SK-N-SH treated with all-trans-retinoic acid at 6 μM for 48 hours (cell line): Measurements from ENCODE around the gene NFXL1.
A peak's percentile ranks its signal among the peaks of the same experiment; 100 is the strongest.

Experiments used
- ATAC-seq: fragments of 200-7000 bp; cut with Tn5 transposase; 3 replicates; pipeline ENCODE4 v1.9.1; 2020; ENCODE audit warnings: mild to moderate bottlenecking, moderate library complexity
- ARNTL ChIP-seq: fragments of 450-650 bp; formaldehyde crosslinking; IDR thresholded peaks from 2 replicates; pipeline ENCODE4 v1.5.0; 2020; ENCODE audit warnings: low read depth, mild to moderate bottlenecking, moderate library complexity, borderline replicate concordance
- BACH2 ChIP-seq: fragments of 250-450 bp; sonication (Bioruptor Pico); IDR thresholded peaks from 2 replicates; pipeline ENCODE4 v1.9.0; 2021; ENCODE audit warnings: mild to moderate bottlenecking, borderline replicate concordance
- CREB5 ChIP-seq: fragments of 250-450 bp; sonication (Bioruptor Pico); IDR thresholded peaks from 2 replicates; pipeline ENCODE4 v1.5.1; 2020; ENCODE audit warnings: low read depth, mild to moderate bottlenecking, moderate library complexity
- CSDC2 ChIP-seq: fragments of 250-450 bp; sonication (Bioruptor Pico); IDR thresholded peaks from 2 replicates; pipeline ENCODE4 v1.5.0; 2020; ENCODE audit warnings: mild to moderate bottlenecking, moderate library complexity
- CSRNP3 ChIP-seq: fragments of 250-450 bp; sonication (Bioruptor Pico); IDR thresholded peaks from 2 replicates; pipeline ENCODE4 v1.5.1; 2021; ENCODE audit warnings: mild to moderate bottlenecking, moderate library complexity
- ESRRG ChIP-seq: fragments of 250-450 bp; sonication (Bioruptor Pico); IDR thresholded peaks from 2 replicates; pipeline ENCODE4 v1.6.1; 2021; ENCODE audit warnings: mild to moderate bottlenecking
- GLIS3 ChIP-seq: fragments of 250-450 bp; sonication (Bioruptor Pico); IDR thresholded peaks from 2 replicates; pipeline ENCODE4 v1.5.0; 2020; ENCODE audit warnings: mild to moderate bottlenecking, moderate library complexity
- ISL1 ChIP-seq: fragments of 250-450 bp; sonication (Bioruptor Pico); IDR thresholded peaks from 2 replicates; pipeline ENCODE4 v2.1.2; 2022; ENCODE audit warnings: mild to moderate bottlenecking, moderate library complexity
- OSR1 ChIP-seq: fragments of 250-450 bp; sonication (Bioruptor Pico); IDR thresholded peaks from 2 replicates; pipeline ENCODE4 v1.8.0; 2022; ENCODE audit warnings: moderate library complexity, mild to moderate bottlenecking, inconsistent platforms
- PATZ1 ChIP-seq: fragments of 250-450 bp; sonication (Bioruptor Pico); IDR thresholded peaks from 2 replicates; pipeline ENCODE4 v1.8.0; 2020; ENCODE audit warnings: mild to moderate bottlenecking, moderate library complexity, borderline replicate concordance
- POU6F1 ChIP-seq: fragments of 250-450 bp; sonication (Bioruptor Pico); IDR thresholded peaks from 2 replicates; pipeline ENCODE4 v1.8.0; 2021; ENCODE audit warnings: low read depth, mild to moderate bottlenecking, moderate library complexity, borderline replicate concordance
- PPARA ChIP-seq: fragments of 250-450 bp; sonication (Bioruptor Pico); IDR thresholded peaks from 2 replicates; pipeline ENCODE4 v1.5.0; 2020; ENCODE audit warnings: mild to moderate bottlenecking, borderline replicate concordance
- RARB ChIP-seq: fragments of 250-450 bp; sonication (Bioruptor Pico); IDR thresholded peaks from 2 replicates; pipeline ENCODE4 v1.8.0; 2021; ENCODE audit warnings: mild to moderate bottlenecking, moderate library complexity
- SNAI2 ChIP-seq: fragments of 250-450 bp; sonication (Bioruptor Pico); IDR thresholded peaks from 2 replicates; pipeline ENCODE4 v1.5.0; 2020; ENCODE audit warnings: mild to moderate bottlenecking, moderate library complexity
- TCF4 ChIP-seq: fragments of 250-450 bp; sonication (Bioruptor Pico); IDR thresholded peaks from 2 replicates; pipeline ENCODE4 v1.8.0; 2021; ENCODE audit warnings: mild to moderate bottlenecking, moderate library complexity, borderline replicate concordance
- TOX ChIP-seq: fragments of 250-450 bp; sonication (Bioruptor Pico); IDR thresholded peaks from 2 replicates; pipeline ENCODE4 v1.8.0; 2021; ENCODE audit warnings: mild to moderate bottlenecking, moderate library complexity, borderline replicate concordance
- TSHZ2 ChIP-seq: fragments of 250-450 bp; sonication (Bioruptor Pico); IDR thresholded peaks from 2 replicates; pipeline ENCODE4 v1.5.0; 2020; ENCODE audit warnings: mild to moderate bottlenecking, moderate library complexity
- ZFP3 ChIP-seq: fragments of 250-450 bp; sonication (Bioruptor Pico); IDR thresholded peaks from 2 replicates; pipeline ENCODE4 v1.5.0; 2020; ENCODE audit warnings: mild to moderate bottlenecking, moderate library complexity
- ZFP30 ChIP-seq: fragments of 450-650 bp; formaldehyde crosslinking; IDR thresholded peaks from 2 replicates; pipeline ENCODE4 v1.5.0; 2022; ENCODE audit warnings: mild to moderate bottlenecking, moderate library complexity
- ZNF565 ChIP-seq: fragments of 450-650 bp; formaldehyde crosslinking; conservative IDR thresholded peaks from 2 replicates; pipeline ENCODE4 v1.5.0; 2020; ENCODE audit warnings: low read depth, mild to moderate bottlenecking, moderate library complexity
- ZNF70 ChIP-seq: fragments of 450-650 bp; formaldehyde crosslinking; IDR thresholded peaks from 2 replicates; pipeline ENCODE4 v1.5.0; 2020; ENCODE audit warnings: mild to moderate bottlenecking, moderate library complexity
- ZNF8 ChIP-seq: fragments of 450-650 bp; formaldehyde crosslinking; IDR thresholded peaks from 2 replicates; pipeline ENCODE4 v1.5.0; 2020; ENCODE audit warnings: mild to moderate bottlenecking, moderate library complexity

NFXL1 gene

GRCh38 chr4:47829438-47829837, 84.9 kb downstream of the NFXL1 start:
- TF ChIP-seq ZNF565 (CRISPR knock-in tag) (no peak), ZNF8 (CRISPR knock-in tag) (no peak), PATZ1 (CRISPR knock-in tag) (no peak), POU6F1 (CRISPR knock-in tag) (no peak), TOX (no peak), CREB5 (CRISPR knock-in tag) (no peak), ZNF70 (CRISPR knock-in tag) (no peak), ZFP3 (CRISPR knock-in tag) (no peak), ZFP30 (no peak), TCF4 (no peak), ISL1 (CRISPR knock-in tag) (no peak), PPARA (CRISPR knock-in tag) (no peak), GLIS3 (CRISPR knock-in tag) (no peak), ARNTL (CRISPR knock-in tag) (no peak), CSRNP3 (CRISPR knock-in tag) (no peak), RARB (no peak), OSR1 (CRISPR knock-in tag) (no peak), SNAI2 (CRISPR knock-in tag) (no peak), ESRRG (no peak), BACH2 (CRISPR knock-in tag) (no peak)
- TF ChIP-seq, all 23 proteins: peak for 0
- no peak for ATAC-seq

GRCh38 chr4:47827343-47828047, 86.9 kb downstream of the NFXL1 start:
- TF ChIP-seq PATZ1 (CRISPR knock-in tag) = no peak
- TF ChIP-seq PPARA (CRISPR knock-in tag) = no peak
- TF ChIP-seq CSDC2 (CRISPR knock-in tag) = no peak
- TF ChIP-seq ZFP3 (CRISPR knock-in tag) = no peak
- TF ChIP-seq, all 23 proteins: peak for 0
- ATAC-seq = no peak

GRCh38 chr4:47824840-47825239, 89.5 kb downstream of the NFXL1 start:
- ATAC-seq = peak; percentile 49; the same call in 2 of the 3 replicates
- TF ChIP-seq ZNF70 (CRISPR knock-in tag) = no peak
- no peak for TF ChIP-seq PPARA (CRISPR knock-in tag)
- TF ChIP-seq TCF4 = no peak
- no peak for TF ChIP-seq ZFP30
- TF ChIP-seq ARNTL (CRISPR knock-in tag) = no peak
- TF ChIP-seq RARB = no peak
- no peak for TF ChIP-seq GLIS3 (CRISPR knock-in tag)
- TF ChIP-seq CSDC2 (CRISPR knock-in tag) = no peak
- TF ChIP-seq PATZ1 (CRISPR knock-in tag) = no peak
- no peak for TF ChIP-seq SNAI2 (CRISPR knock-in tag)
- TF ChIP-seq ESRRG = no peak
- TF ChIP-seq POU6F1 (CRISPR knock-in tag) = no peak
- TF ChIP-seq TSHZ2 (CRISPR knock-in tag) = no peak
